Activated gamma-delta T cell treated with anti-CD3 and anti-CD28 coated beads, Interleukin-2, amount 50 U/mL, for 16 hours (primary cell): ENCODE measurements around the gene ABCB11.

Experiments used
- DNase-seq: peaks from one replicate; pipeline ENCODE4 v3.0.0-alpha.2; 2020; ENCODE audit warnings: low read depth

ABCB11 gene

DNA sequence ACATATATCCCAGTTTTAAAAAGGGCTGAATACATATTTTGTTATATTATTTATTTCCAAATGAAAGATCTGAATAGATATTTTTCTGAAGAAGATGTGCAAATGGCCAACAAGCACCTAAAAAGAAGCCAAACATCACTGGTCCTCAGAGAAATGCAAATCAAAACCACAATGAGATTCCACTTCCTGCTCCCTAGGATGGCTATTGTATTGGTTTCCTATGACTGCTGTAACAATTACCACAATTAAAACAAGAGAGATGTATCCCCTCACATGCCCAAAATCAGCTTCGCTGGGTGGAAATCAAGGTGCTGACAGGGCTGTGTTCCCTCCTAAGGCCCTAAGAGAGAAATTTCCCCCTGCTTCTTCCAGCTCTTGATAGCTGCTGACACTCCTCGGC is 23.2 kb downstream of the ABCB11 start:
- no peak for DNase-seq

DNA sequence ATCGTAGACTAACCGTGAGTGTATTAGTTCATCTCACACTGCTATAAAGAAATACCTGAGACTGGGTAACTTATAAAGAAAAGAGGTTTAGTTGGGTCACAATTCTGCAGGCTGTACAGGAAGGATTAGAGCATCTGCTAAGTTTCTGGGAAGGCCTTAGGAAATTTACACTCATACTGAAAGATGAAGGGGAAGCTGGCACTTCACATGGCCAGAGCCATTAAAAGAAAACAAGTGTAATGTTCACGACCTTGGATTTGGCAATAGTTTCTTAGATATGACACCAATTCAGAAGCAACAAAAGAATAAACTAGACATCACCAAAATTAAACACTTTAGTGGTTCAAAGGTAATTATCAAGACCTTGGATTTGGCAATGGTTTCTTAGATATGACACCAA is 23.8 kb downstream of the ABCB11 start:
- DNase-seq = no peak

DNA sequence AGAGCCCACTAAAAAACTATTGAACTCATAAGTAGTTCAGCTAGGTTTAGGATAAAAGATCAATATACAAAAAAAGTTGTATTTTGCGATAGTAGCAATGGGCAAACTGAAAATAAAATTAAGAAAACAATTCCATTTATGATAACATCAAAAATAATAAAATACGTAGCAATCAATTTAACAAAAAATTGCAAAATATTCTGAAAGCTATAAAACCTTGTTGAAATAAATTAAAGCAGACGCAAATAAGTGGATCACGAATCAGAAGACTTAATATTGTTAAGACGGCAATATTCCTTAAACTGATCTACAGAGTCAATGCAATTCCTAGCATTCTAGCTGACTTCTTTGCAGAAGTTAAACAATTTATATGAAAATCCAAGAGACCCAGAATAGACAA is 24.5 kb downstream of the ABCB11 start:
- DNase-seq = no peak

DNA sequence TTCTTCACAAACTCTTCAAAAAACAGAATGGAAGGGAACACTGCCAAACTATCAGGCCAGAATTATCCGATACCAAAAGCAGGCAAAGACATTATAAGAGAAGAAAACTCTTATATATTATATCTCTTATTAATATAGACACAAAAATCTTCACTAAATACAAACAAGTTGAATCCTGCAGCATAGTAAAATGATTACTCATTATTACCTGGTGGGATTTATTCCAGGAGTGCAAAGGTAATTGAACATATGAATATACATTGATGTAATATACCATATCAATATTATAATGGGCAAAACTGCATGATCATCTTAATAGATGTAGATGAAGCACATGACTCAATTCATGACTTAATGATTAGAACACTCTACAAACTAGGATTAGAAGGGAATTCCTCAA is 25.1 kb downstream of the ABCB11 start:
- DNase-seq = no peak

DNA sequence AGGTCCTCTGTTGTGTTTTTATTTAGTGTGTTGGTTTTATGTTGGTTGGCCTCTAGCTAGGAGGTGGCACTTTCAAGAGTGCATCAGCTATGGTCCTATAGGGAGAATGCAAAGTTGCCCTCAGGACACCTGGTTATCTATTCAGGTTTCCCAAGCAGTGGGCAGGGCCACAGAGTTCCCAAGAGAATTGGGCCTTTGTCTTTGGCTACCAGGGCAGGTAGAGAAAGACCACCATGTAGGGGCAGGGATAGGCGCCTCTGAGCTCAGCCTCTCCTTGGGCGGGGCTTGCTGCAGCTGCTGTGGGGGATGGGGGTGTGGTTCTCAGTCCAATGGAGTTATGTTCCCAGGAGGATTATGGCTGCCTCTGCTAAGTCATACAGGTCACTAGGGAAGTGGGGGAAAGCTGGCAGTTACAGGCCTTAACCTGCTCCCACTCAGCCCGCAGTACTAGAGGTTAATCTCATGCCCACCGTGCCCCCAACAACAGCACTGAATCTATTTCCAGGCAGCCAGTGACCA is 26.0 kb downstream of the ABCB11 start:
- DNase-seq = no peak

DNA sequence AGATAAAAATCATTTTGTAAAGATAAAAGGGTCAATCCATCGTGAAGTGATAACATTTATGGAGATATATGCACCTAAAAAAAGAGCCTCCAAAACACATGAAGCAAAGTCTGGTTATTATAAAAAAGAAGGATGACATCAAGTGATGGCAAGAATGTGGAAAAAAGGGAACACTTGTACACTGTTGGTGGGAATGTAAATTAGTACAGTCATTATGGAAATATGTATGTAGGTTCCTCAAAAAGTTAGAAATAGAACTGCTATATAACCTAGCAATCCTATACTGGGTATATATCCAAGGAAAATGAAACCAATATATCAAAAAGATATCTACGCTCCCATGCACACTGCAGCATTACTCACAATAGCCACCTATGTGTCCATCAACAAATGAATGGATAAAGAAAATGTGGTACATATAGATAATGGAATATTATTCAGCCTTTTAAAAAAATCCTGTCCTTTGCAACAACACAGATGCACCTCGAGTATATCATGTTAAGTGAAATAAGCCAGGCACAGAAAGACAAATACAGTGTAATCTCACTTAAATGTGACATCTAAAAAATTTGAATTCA is 28.9 kb downstream of the ABCB11 start:
- no peak for DNase-seq

DNA sequence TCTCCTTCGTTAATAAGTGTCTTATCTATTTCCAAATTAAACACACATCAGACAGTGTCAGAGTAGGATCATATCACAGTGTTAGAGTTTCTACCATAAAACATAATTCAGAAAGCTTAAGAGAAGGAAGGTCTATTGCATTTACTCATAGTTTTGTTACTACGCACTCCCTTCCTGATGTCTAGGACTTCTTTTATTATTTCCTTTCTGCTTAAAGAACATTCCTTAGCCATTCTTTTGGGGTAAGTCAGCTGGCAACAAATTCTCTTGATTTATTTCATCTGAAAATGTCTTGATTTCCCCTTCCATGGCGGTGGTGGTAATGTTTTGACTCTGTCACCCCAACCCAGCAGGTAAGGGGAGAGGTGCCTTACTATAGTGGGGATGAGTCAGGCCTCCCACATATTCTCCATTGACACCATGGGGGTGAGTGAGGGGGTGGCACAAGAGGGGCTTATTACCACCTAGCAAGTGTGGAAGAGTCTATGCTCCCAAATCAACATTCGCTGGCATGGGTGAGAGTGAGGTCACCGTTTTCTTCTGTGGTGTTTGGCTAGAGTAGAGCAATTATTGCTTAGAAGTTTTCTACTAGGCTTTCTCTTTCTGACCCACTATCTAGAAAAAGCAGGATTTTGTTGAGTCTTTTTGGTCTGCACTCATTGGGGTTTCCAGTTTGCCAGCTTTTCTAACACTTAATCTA is 29.9 kb downstream of the ABCB11 start:
- DNase-seq = no peak

DNA sequence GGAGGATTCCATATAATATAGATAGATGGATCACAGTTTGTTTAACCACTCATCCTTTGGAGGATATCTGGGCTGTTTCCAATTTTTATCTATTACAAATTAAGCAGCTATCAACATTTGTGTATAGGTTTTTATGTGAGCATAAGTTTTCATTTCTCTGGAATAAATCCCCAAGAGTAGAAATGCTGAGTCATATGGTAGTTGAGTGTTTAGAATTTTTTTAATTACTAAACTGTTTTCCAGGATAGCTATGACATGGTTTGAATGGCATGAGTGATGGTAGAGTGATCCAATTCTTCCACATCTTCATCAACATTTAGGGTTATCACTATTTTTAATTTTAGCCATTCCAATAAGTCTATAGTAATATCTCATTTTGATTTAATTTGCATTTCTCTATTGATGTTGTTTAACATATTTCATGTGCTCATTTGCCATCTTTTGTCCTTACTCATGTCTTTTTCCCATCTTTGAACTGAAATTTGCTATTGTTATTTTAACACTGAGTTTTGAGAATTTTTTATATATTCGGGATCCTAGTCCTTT is 31.4 kb downstream of the ABCB11 start:
- DNase-seq = no peak

DNA sequence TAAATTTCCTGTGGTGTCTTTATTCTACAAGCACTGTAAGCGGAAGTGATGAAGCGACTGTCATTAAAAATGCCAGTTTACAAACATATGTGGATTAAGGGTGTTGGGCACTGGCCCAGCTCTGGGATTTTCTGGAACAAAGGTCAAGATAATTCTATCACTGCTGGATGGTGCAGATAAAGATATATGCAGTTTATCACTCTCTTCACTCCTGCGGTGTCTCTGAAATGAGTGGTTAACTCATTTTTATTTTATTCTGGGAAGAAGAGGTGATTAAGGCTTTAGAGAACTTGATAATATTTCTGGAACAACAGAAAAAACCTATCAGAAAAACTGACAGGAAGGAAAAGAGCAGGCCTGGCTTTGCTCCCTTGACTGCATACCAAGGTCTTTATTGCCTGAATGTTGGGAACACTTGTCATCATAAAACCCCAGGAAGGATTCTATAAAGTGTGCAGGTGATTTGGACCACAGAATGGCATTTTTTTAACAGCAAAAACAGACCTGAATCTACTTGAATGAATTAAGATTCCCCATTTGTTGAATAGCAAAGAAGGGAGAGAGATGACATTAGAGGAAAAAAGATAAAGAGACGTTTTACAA is 32.4 kb downstream of the ABCB11 start:
- DNase-seq = no peak

DNA sequence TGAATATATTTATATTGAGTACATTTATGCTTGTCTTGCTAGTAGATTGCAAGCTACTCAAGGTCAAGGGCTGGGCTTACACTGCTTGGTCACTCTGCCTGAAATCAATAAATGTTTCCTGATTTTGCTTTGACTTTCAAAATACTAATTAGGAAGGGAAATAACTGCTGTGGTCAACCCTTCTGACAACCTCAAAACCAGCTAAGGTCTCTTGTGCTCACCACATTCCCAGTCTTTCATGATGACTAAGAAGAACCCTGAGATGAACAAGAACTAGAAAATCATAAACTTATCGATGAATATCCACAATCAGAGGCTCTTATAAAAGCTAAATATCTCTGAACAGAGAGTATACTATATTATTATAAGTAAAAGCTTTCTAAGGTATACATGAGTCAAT is 33.3 kb downstream of the ABCB11 start:
- DNase-seq = no peak

DNA sequence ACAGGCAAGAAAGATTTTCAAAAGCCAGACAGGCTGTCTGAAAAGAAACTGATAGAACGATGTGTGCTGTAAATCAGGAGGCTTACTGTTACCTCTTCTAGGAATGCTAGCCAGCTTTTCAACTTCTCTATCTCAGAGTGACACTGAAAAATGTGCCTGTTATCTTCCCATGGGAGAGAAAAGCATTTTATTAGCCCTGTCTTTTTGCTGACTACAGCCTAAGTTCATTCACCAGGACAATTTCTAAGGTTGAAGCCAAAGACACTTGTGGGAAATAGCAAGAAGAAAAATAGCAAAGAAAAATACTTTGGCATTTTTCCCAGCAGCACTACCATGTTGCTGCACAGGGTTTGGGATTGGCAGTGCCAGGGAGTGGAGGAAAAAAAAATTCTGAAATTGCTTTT is 34.0 kb downstream of the ABCB11 start:
- no peak for DNase-seq

DNA sequence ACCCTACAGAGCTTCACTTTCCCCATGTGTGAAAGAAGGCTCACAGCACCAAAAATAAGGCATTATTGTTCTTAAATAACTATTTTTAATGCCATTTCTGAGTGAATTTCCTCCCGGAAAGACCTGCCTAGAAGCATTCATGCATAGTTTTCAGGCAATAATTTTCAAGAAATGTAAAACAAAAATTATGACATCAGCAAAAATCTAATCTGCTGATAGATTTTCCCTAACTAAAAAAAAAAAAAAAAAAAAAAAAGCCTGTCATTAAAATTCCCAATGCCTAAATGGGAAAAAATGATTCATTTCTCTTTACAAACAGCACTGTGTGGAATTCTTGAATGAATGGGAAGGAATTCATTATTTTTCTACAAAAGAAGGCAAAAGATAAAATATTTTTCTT is 35.4 kb downstream of the ABCB11 start:
- DNase-seq = no peak

DNA sequence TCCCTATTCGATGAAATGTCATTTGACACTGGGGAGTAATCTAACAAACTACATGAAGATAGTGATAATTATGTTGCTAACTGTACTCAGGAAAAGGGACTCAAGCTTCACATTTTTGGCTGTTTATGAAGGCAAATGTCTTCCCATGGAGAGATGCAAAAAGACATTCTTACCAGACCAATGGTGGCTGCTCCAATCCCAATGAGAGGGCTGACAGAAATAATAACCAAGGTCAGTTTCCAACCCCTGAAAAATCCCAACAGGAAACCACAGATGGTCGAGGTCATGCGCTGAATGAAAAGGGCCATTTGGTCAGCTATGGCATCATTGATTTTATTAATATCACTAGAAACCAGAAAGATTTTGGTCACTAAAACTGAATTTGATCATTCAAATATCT is 37.6 kb downstream of the ABCB11 start:
- no peak for DNase-seq

DNA sequence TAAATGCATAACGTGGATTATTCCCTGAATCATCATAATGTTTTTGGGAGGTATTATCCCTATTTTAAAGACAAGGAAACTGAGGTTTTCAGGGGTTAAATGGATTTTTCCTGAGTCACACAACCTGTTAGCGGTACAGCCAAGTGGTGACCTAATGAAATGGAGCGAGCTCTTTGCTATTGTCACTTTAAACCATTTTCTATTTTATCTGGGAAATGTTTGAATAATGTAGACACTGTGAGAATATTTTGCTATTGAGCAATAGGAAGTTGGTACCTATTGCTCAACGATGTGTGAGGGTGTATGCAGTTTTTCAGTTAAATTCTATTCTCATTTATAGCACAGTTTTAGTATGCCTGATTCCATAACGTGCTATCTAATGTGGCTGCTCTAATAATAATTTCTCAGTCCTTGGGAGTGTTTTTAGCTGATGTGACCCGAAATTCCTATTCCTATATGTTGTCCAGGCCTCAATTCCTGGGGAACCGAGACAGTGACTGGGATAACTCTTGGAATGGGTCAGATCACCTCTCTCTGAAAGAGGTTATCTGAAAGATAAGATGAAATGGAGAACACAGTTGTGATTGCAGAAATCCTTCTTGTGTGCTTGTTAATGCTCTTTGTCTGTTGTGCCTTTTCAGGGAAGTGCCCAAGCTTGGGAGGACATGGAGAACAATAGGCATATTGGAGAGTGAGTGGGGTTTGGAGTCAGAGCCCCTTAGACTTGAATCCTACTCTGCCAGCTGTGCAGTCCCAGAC is 38.4 kb downstream of the ABCB11 start:
- no peak for DNase-seq

DNA sequence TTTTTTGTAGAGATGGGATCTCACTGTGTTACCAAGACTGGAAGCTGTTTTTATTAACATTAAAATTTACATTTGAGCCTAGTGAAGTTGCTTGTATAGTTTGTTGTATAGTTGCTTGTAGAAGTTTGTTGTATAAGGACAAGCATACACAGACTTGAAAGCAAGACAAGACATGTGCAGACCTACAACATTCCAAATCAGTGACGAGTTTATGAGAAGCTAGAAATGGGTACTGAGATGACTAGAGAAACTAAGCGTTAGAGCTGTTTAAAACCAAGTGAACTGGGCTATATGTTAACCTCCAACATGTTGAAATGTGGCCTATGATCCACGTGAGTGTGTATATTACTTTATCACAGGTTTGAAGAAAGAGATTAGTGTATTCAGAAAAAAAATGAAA is 39.1 kb downstream of the ABCB11 start:
- DNase-seq = no peak

DNA sequence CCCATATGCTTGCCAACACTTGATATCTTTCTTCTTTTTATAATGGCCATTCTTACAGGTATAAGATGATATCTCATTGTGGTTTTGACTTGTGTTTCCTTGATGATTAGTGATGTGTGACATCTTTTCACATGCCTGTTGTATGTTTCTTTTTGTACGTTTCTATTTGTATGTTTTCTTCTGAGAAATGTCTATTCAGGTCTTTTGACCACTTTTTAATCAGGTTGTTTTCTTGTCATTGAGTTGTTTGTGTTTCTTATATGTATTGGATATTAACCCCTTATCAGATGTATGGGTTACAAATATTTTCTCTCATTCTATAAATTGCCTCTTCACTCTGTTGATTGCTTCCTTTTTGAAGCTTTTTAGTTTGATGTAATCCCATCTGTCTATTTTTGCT is 42.4 kb downstream of the ABCB11 start:
- no peak for DNase-seq

DNA sequence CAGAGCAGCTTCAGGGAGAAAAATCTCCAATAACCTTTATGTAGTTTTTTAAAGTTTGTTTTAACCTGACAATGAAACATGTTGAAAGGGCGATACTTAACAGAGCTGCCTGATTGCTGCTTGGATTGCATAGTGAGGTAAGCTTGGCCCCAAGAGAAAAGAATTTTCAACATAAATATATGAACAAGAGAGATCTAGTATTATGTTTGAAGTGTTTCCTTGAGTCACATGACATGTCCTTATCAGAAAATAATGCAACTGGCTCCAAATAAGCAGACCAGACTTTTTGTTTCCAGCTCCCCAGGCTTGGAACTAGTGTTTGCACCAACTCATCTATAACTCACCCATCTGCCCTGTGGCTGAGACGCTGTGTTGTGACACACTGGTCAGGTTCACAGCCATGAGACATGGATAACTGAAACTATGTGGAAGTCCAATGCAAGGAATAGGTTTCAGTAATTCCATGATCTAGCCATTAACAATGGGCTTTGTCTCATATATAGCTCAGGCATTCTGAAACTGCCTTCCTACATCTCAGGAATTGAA is 44.7 kb downstream of the ABCB11 start:
- no peak for DNase-seq

DNA sequence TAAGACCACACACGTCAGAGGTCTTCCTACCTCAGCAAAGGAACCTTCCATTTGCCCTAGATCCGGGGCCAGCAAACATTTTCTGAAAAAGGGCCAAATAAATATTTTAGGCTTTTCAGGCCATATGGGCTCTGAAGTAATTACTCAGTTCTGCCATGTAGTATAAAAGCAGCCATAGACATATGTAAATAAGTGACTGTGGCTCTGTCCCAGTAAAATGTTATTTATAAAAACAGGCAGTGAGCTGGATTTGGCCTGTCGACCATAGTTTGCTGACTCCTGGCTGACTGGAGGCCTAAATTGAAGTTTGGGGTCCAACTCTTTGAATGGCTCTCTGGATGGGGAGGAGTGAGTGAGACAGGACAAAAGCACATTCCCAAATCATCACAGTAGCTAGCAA is 49.5 kb downstream of the ABCB11 start:
- no peak for DNase-seq

DNA sequence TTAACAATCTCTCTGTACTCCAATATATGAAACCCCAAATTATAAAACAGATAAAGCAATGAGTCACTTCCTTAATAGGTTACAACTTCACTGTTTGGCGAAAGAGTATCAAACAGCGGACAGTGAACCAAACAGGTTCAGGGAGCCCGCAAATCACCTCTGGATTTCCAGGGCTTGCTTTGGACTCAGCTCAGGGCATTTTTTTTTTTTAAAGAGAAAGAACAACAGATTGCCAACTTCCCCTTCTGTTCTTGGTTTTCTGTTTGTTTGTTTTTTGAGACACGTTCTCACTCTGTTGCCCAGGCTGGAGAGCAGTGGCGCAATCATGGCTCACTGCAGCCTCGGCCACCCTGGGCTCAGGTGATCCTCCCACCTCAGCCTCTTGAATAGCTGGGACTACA is 52.7 kb downstream of the ABCB11 start:
- DNase-seq = no peak

DNA sequence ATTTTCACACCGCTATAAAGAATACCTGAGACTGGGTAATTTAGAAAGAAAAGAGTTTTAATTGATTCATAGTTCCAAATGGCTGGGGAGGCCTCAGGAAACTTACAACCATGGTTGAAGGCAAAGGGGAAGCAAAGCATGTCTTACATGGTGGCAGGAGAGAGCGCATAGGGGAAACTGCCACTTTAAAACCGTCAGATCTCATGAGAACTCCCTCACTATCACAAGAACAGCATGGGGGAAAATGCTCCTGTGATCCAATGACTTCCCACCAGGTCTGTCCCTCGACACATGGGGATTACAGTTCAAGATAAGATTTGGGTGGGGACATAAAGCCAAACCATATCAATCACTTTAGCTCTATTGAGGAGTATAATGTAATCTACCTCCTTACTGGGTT is 53.5 kb downstream of the ABCB11 start:
- no peak for DNase-seq

DNA sequence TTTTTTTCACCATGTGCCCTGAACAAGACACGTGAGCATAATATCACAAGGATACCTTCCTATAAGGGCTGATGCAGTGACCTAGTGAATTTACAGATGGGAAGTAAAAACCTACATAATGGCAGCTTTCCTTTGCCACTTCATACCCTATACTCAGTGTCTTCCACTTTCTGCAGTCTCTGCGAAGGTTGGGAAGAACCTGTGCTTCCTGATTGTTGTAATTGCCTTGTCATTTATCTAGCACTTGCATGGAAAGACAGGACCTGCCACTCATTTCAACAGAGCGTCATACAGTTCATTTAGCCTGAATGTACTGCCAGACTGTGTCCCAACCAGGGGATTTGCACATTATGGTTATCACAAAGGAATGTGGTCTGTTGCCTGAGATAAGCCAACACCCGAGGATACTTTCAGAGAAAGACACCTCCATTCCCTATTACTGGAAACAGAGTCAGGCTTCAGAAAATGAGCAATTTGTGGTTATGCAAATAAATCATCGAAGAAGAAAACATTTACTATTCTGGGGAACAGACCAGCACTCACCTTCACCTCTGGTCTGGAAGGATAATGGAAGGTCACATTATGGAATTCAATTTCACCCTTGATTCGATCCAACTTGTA is 55.0 kb downstream of the ABCB11 start:
- DNase-seq = no peak

DNA sequence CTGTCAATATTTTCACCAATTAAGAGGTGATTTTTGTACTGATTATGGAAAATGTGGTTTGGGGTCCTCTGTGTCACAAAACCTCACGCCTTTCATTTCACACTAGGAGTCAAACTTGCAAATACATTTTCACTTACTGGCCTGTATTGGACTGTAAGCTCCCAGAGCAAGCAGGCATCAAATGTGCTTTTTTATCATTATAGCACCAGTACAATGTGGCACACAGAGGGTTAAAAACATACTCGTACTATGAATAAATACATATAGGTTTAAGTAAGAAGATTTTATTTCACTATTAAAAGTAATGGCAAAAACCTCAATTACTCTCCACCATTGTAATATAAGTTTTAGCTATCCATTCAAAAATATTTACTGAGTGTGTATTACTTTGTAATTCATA is 56.7 kb downstream of the ABCB11 start:
- no peak for DNase-seq
